Stimulated activated naive CD8-positive, alpha-beta T cell treated with anti-CD3 and anti-CD28 coated beads, Interleukin-15, amount 100 ng/mL, for 72 hours (primary cell): ENCODE data around the gene RGS6.
A peak's percentile ranks its signal among the peaks of the same experiment; 100 is the strongest.

ENCODE experiments used
- ATAC-seq: fragments of 150-1000 bp; cut with Tn5 transposase; 2 replicates; pipeline ENCODE4 v1.10.0; 2021; ENCODE audit warnings: mild to moderate bottlenecking, moderate library complexity
- DNase-seq, 2 donors: peaks; one replicate each; pipeline ENCODE4 v3.0.0; 2021 to 2022
- H3K27ac Mint-ChIP-seq, 2 donors: one replicate each; pipeline ENCODE4 v1.8.0; 2022; ENCODE audit warnings: mild to moderate bottlenecking in 2 of 2, mixed read lengths in 2 of 2, moderate library complexity in 2 of 2
- H3K27me3 Mint-ChIP-seq: one replicate; pipeline ENCODE4 v1.8.0; 2022; ENCODE audit warnings: mixed read lengths
- H3K4me1 Mint-ChIP-seq: one replicate; pipeline ENCODE4 v1.8.0; 2022; ENCODE audit warnings: mild to moderate bottlenecking, mixed read lengths
- H3K4me3 Mint-ChIP-seq, 2 donors: one replicate each; pipeline ENCODE4 v1.8.0; 2022; ENCODE audit warnings: mild to moderate bottlenecking in 2 of 2, mixed read lengths in 2 of 2, moderate library complexity in 1 of 2
- H3K9me3 Mint-ChIP-seq, 2 donors: one replicate each; pipeline ENCODE4 v1.8.0; 2022; ENCODE audit warnings: mixed read lengths in 2 of 2

RGS6 gene

DNA sequence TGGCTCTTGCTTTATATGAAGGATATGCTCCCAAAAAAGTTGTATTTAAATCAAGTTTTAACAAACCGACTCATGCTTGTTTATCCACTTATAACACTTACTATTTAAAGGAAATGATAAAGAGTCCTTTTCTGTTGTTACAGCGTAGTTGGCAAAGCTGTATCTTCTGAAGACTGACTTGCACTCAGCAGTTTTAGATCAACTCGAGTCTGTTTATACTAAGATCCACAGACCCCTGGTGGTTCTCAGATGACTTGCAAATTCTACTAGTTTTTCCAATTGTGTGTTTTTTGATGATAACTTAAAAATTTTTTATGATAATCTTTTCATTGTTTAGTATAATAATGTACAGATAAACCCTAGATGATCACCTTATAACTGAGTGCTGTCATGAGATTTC, 475.8 kb downstream of the RGS6 start:
- H3K27ac Mint-ChIP-seq: no peak overlapping the region
- H3K9me3 Mint-ChIP-seq: no peaks in the 10 kb centered on the region
- no peak for ATAC-seq
- H3K27me3 Mint-ChIP-seq: peaks cover 25% of the 10 kb centered on the region
- H3K4me1 Mint-ChIP-seq: no peaks in the 10 kb centered on the region
- no peak overlapping the region for H3K4me3 Mint-ChIP-seq
- no peak for DNase-seq

DNA sequence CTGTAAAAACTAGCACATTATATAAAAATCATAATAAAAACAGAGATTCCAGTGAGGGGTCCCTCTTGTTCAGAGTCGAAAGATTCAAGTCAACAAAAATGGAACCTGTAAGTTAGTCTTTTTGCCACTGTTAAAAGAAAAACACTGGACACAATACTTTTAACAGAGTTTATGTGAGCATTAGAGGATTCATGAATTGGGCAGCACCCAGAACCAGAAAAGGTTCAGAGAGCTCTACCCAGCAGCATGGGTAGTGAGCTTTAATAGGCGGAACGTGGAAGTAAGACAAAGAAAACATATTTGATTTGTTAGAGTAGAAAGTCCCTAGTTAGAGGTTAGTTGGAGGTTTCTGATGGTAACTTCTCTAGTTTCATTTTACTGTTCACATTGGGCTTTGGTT, 476.8 kb downstream of the RGS6 start:
- ATAC-seq (no peak), DNase-seq (no peak)
- Mint-ChIP-seq H3K9me3 (peaks cover 0 to 2% of the 10 kb centered on the region in 2 donors), H3K27ac (no peak overlapping the region), H3K4me3 (no peak overlapping the region), H3K4me1 (no peaks in the 10 kb centered on the region), H3K27me3 (peaks cover 15% of the 10 kb centered on the region)

DNA sequence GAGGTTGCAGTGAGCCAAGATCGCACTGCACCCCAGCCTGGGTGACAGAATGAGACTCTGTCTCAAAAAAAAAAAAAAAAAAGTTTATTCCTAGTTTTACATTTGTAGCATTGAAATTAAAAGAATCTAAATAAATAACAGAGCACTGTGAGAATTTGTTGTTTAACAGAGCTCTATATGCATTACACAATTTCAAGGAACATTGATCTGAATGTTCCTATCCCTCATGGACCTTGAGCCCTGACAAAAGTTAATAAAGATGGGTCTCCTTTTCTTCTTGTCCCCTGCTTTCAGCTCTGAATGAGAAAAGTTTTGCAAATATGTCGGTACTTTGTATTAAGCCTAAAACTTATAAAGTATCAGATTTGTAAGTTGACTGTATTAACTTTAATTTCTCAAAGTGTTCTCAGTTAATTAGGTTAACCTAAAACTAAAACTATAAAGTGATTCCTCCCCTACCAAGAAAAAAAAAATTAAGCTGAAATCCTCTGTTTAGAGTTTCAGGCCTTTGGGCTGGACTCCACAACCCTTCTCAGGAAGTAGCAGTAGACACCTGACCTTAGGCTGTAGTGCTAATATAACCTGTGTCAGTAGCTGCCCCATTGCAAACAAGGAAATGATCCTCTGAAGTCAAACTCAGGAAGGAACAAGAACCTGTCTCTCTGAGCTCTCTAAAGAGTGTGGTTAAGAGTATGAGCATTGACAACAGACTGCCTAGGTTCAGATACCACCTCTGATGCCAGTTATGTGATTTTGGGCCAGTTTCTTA, 484.0 kb downstream of the RGS6 start:
- Mint-ChIP-seq H3K9me3 (peaks cover 0 to 7% of the 10 kb centered on the region in 2 donors), H3K4me3 (no peak overlapping the region), H3K27me3 (peaks cover 22% of the 10 kb centered on the region), H3K4me1 (peaks cover 6% of the 10 kb centered on the region), H3K27ac (no peak overlapping the region)
- no peak for ATAC-seq
- DNase-seq: no peak

DNA sequence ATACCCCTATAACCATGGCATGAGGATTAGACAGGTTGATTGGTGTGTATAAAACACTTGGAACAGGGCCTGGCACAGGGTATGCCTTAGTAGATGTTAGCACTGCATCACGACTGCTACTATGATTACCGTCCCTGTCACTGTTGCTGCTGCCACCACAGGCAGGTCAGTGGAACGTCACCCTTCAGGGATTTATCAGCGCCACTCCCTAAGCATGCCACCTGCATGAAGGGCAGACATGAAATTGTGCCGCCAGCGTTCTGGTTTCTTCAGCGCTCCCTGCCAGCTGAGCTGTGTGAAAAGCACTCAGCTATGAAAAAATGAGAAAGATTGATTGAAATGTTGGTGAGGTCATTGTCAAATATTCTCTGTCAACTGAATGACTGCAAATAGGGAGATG, 484.7 kb downstream of the RGS6 start:
- DNase-seq (no peak), ATAC-seq (no peak)
- H3K4me3 Mint-ChIP-seq: no peak overlapping the region
- no peak overlapping the region for H3K27ac Mint-ChIP-seq
- H3K27me3 Mint-ChIP-seq: peaks cover 28% of the 10 kb centered on the region
- H3K9me3 Mint-ChIP-seq: peaks cover 0 to 7% of the 10 kb centered on the region in 2 donors
- H3K4me1 Mint-ChIP-seq: peaks cover 6% of the 10 kb centered on the region

DNA sequence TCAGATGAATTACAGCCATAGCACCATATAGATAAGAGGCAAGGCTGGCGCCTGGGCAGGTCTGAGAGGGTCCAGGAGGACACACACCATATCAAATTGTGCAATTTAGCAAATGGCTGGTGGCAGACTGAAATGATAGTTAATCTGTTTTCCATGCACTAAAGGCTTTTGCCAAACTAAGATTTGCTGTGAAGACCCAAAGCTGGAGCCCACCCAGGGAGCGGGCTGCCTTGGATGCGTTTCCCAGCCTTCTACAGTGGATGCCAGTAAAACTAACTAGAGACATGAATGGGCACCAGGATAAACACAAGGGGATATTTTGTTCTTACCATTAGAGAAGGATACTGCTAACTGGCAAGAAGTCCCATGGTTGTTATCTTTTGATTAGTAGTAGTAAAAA, 486.6 kb downstream of the RGS6 start:
- Mint-ChIP-seq H3K27me3 (peaks cover 41% of the 10 kb centered on the region), H3K4me3 (no peak overlapping the region), H3K27ac (no peak overlapping the region), H3K9me3 (peaks cover 0 to 7% of the 10 kb centered on the region in 2 donors), H3K4me1 (peaks cover 6% of the 10 kb centered on the region)
- ATAC-seq (no peak), DNase-seq (no peak)

DNA sequence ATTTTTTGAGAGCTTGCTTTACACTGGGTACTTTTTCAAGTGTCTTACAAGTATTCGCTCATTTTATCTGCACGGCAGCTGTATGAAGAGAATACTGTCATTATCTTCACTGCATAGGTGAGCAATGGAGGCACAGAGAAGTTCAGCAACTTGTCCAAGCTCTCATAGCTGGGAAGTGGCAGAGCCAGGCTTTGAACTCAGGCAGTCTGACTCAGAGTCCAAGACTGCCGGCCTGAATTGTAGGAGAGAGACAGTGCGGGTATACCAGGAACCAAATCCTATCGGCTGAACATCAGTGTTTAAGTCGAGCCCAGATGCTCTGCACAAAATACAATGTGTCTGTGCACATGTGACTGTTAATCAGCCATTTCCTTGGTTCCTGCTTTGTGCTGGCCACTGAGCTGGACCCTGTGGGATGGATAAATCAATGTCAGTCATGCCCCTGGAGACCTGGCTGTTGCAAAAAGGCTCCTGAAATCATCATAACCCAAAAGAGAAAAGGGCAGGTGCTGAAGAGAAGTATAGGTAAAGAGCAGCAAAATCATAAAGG, 487.1 kb downstream of the RGS6 start:
- peaks cover 41% of the 10 kb centered on the region for H3K27me3 Mint-ChIP-seq
- H3K27ac Mint-ChIP-seq: no peak overlapping the region
- H3K4me1 Mint-ChIP-seq: peaks cover 6% of the 10 kb centered on the region
- no peak overlapping the region for H3K4me3 Mint-ChIP-seq
- DNase-seq (no peak), ATAC-seq (no peak)
- H3K9me3 Mint-ChIP-seq: peaks cover 0 to 2% of the 10 kb centered on the region in 2 donors

DNA sequence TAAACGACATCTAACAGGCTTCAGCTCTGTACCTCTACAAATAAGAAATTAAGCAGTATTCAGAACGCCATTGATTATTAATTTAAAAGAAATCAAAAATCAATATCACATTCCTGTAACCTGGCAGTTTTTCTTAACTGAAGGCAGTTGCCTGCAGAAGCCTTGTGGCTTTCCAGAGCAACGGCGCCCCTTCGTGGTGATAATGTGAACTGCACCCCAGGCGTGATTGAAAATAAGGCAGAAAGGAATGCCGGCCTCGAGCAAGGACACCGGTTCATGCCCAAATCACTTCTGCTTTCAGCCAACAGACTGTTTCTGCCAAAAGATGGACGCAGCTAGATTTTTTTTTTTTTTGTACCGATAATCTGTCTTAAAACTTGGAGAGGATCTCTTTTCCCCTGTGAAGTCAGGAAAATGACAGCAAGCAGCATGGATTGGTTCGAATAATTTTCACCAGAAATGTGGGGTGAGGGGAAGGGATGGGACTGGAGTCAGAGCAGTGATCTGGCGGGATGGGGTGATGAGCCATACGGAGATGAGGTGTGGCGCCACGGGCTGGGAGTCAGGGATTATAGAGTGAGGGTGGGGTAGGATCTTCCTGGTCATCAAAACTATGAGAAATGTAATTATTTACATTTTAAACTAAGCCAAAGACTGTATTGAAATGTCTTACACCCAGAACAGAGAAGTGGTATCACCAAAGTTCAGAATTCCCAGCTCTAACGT, 488.7 kb downstream of the RGS6 start:
- H3K27ac Mint-ChIP-seq: peak overlapping the region in 1 of 2 donors; percentile 72
- no peak overlapping the region for H3K4me3 Mint-ChIP-seq
- ATAC-seq (no peak), DNase-seq (peak; percentile 74 to 75)
- peaks cover 6% of the 10 kb centered on the region for H3K4me1 Mint-ChIP-seq
- H3K27me3 Mint-ChIP-seq: peaks cover 49% of the 10 kb centered on the region
- no peaks in the 10 kb centered on the region for H3K9me3 Mint-ChIP-seq

DNA sequence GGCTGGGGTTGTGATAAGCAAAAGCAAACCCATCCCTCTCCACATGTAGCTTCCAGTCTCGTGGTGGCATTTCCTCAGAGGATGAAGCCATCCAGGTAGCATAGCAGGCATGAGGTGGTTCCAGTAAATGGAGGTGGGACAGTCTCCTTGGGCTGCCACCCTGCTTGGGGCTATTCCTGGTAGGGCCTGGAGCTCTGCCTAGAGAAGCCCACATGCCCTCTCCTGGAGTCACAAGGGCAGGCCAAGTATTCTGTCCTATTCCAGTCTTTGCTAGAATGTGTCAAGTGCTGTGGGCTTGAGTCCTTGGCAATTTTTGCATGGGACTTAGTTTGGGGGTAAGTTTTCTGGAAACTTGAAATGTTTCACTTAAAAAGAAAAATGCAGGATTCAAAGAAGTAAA, 491.7 kb downstream of the RGS6 start:
- Mint-ChIP-seq H3K9me3 (peaks cover 12 to 13% of the 10 kb centered on the region in 2 donors), H3K27ac (no peak overlapping the region), H3K4me3 (no peak overlapping the region), H3K4me1 (peaks cover 6% of the 10 kb centered on the region), H3K27me3 (peaks cover 49% of the 10 kb centered on the region)
- DNase-seq (no peak), ATAC-seq (no peak)

DNA sequence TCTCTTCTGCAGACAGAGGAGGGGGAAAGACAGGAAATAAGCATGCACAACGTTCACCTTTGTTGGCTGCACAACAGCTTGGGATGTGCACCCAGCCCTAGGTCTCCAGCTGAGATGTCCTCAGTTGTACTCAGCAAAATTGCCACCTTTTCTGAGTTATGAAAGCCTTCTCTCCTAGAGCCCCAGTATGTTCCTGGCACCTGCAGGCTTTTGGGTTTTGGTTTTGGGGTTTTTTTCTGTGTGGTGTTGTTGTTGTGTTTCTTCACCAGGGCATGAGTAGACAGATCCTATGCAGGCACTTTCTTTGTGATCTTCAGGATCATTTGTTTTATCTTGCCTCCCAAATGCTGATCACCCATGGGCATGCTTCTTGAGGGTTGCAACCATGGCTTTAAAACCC, 498.2 kb downstream of the RGS6 start:
- no peaks in the 10 kb centered on the region for H3K4me1 Mint-ChIP-seq
- peaks cover 18 to 21% of the 10 kb centered on the region in 2 donors for H3K9me3 Mint-ChIP-seq
- no peak overlapping the region for H3K27ac Mint-ChIP-seq
- ATAC-seq: no peak
- no peak overlapping the region for H3K4me3 Mint-ChIP-seq
- no peak for DNase-seq
- H3K27me3 Mint-ChIP-seq: peaks cover 9% of the 10 kb centered on the region

DNA sequence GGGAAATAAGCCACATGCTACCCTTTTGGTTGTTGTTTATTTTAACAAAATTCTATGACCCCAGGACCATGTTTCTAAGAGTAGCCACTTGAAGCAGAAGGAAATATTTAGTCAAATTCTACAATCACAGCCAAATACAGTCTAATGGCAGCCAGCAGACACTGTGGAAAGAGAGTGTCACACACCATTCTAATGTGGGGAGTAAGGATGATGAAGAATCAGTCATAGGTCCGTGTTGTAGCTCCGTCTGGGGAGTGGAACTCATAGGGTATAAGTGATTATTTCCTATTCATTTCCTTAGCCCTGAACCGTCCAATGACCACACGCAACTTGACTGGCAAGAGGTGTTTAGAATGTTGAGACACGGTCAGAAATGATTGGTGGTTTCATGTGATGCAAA, 500.5 kb downstream of the RGS6 start:
- Mint-ChIP-seq H3K4me3 (no peak overlapping the region), H3K9me3 (peaks cover 13 to 16% of the 10 kb centered on the region in 2 donors), H3K27ac (no peak overlapping the region), H3K27me3 (peaks cover 8% of the 10 kb centered on the region), H3K4me1 (no peaks in the 10 kb centered on the region)
- DNase-seq: no peak
- no peak for ATAC-seq

DNA sequence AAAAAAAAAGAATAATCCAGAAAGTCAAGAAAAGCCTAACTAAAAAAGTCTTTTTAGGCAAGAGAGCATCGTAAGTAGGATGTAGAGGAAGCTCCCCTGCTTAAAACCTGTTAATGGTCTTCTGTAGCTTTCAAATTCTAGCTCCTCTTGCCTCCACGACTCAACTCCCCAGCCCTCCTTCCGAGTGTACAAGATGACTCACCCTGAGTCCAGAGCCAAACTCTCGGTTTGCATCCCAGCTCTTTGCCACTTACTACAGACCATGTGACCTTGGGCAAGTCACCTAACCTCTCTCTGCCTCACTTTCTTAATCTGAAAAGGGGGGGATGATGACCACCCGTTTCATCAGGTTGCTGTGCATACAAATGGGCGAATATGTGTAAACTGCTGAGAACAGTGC, 501.3 kb downstream of the RGS6 start:
- Mint-ChIP-seq H3K4me3 (no peak overlapping the region), H3K9me3 (peaks cover 6 to 9% of the 10 kb centered on the region in 2 donors), H3K4me1 (no peaks in the 10 kb centered on the region), H3K27me3 (peaks cover 11% of the 10 kb centered on the region), H3K27ac (no peak overlapping the region)
- no peak for ATAC-seq
- no peak for DNase-seq

DNA sequence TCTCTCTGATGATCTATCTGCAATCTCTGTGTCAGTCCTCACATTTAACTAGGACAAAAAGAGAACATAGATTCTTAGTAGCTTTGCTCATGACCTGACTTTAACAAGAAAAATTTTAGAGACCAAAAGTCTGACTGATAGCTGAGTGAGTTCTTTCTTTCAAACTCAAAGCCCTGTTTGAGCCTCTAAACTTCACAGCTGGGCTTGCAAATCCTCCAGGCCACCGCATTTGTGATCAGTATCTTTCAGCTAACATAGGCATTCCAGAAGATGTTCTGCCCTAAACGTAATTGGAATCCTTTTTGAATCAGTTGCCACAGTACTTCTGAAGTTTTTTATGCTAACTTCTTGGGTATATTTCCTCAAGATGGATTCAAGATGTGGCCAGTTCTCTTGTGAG, 502.6 kb downstream of the RGS6 start:
- H3K27me3 Mint-ChIP-seq: peaks cover 19% of the 10 kb centered on the region
- ATAC-seq (no peak), DNase-seq (no peak)
- H3K9me3 Mint-ChIP-seq: peaks cover 5 to 6% of the 10 kb centered on the region in 2 donors
- peaks cover 12% of the 10 kb centered on the region for H3K4me1 Mint-ChIP-seq
- H3K4me3 Mint-ChIP-seq: no peak overlapping the region
- peak overlapping the region in 1 of 2 donors; percentile 52 for H3K27ac Mint-ChIP-seq

DNA sequence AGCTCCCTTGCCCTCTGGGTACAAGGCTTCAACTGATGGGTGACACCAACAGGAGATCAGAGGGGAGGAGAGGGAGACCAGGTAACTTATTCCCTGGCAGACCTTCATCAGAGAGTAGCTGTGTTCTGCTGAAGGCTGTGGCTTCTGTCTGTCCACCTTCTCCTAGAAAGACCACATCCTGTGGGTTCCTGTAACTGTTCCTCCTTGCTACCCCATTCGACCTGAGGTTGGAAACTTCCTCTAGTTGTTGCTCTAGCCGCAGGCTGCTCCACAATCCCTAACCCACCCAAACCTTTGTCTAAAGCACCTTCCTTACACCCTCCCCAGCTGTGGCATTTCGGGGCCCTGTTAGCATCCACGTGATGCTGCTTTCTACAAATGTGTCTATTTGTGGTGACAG, 507.5 kb downstream of the RGS6 start:
- H3K27me3 Mint-ChIP-seq: peaks cover 28% of the 10 kb centered on the region
- DNase-seq: peak; percentile 17 to 50

DNA sequence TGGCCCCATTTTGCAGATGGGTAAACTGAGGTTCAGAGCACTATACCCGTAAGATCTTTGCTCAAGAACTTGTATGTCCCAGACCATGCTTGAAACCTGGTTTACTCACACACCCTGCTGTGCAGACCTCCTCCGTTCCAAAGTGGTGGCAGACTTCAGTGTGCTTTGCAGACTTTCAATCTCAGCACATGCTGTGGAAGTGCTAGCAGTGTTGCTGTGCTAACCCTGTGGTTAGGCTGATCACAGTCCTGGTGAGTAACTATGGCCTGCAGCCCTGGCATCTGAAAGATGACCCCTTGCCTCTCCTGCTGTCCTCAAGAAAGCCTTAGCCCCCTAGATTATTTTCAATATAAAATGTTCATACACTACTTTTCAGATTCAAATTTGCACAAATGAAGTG, 511.0 kb downstream of the RGS6 start:
- Mint-ChIP-seq H3K27ac (no peak overlapping the region), H3K9me3 (no peaks in the 10 kb centered on the region), H3K4me3 (no peak overlapping the region), H3K27me3 (peaks cover 37% of the 10 kb centered on the region), H3K4me1 (peaks cover 71% of the 10 kb centered on the region)
- no peak for DNase-seq
- ATAC-seq: no peak

More for the DNA sequence above, 507.5 kb downstream of the RGS6 start:
- H3K4me1 Mint-ChIP-seq: peaks cover 52% of the 10 kb centered on the region
- H3K9me3 Mint-ChIP-seq: no peaks in the 10 kb centered on the region
- peak overlapping the region; percentile 43 to 53 for H3K4me3 Mint-ChIP-seq
- H3K27ac Mint-ChIP-seq: no peak overlapping the region
- ATAC-seq: peak; percentile 64

DNA sequence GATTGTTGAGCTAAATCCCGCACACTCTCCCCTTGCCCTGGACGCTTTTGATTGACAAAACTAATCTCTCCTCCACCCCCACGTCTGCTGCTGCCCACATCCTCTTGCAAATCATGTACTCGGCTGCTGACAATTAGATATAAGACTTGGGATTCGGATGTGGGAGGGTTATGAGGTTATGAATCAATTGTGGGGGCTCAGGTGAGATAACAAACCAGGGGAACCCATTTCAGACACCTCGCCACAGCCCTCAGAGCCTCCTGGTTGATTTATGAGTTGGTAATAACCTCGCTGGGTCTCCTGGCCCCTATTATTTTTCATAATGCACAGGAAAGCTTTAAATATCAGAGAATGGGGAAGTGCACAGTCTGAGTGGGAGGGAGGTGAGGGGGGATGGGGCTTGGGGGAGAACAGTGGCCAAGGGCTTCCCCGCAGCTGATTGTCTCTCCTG, 511.8 kb downstream of the RGS6 start:
- H3K4me3 Mint-ChIP-seq: peak overlapping the region; percentile 32 to 57

DNA sequence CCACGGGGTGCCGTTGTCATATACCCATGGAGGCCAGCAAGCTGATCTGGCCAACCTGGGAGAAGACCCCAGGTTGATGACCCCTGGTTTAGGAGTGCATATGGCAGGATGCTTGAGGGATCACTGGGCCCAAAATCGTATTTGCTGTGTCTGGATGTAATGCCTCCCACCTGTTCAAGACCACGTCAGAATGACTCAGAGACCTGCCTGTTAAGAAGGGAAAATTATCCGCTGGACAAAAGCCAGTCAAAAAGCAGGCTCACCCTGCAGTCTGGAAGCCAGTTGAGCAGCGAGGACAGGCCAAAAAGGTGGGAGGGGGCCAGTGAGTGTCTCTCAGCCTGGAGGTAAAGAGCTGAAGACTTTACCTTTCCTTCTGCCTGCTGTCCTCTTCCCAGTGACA, 512.5 kb downstream of the RGS6 start:
- peaks cover 60% of the 10 kb centered on the region for H3K4me1 Mint-ChIP-seq
- ATAC-seq (no peak), DNase-seq (no peak)
- H3K27me3 Mint-ChIP-seq: peaks cover 27% of the 10 kb centered on the region
- H3K4me3 Mint-ChIP-seq: peak overlapping the region; percentile 14 to 57
- peak overlapping the region in 1 of 2 donors; percentile 79 for H3K27ac Mint-ChIP-seq
- no peaks in the 10 kb centered on the region for H3K9me3 Mint-ChIP-seq

More for the DNA sequence above, 511.8 kb downstream of the RGS6 start:
- H3K27me3 Mint-ChIP-seq: peaks cover 30% of the 10 kb centered on the region
- H3K9me3 Mint-ChIP-seq: no peaks in the 10 kb centered on the region
- H3K27ac Mint-ChIP-seq: peak overlapping the region; percentile 1 to 72
- DNase-seq (peak; percentile 40 to 70), ATAC-seq (peak; percentile 88)
- H3K4me1 Mint-ChIP-seq: peaks cover 67% of the 10 kb centered on the region
